GM21825 (cell line): Measurements from ENCODE around the gene MXRA7.

Experiments used
- ATAC-seq: cut with Tn5 transposase; IDR thresholded peaks from one replicate; pipeline ENCODE4 v1.9.1; 2021; ENCODE audit warnings: mild to moderate bottlenecking, moderate library complexity; ENCODE audit not compliant: unreplicated experiment

The MXRA7 gene

GRCh38 chr17:76697702-76698465 is 12.9 kb downstream of the MXRA7 start:
- no peak for ATAC-seq

GRCh38 chr17:76696763-76697701 is 13.7 kb downstream of the MXRA7 start:
- ATAC-seq: peak; percentile 61

- ATAC-seq: no peak
These were observed 15.5 kb downstream of the MXRA7 start for GRCh38 chr17:76695059-76695831.

- no peak for ATAC-seq
These were observed 19.2 kb downstream of the MXRA7 start for GRCh38 chr17:76691379-76692191.

- no peak for ATAC-seq
These were observed 20.0 kb downstream of the MXRA7 start for GRCh38 chr17:76690596-76691280.

GRCh38 chr17:76689859-76690258 is 20.9 kb downstream of the MXRA7 start:
- no peak for ATAC-seq

- no peak for ATAC-seq
These were observed 22.6 kb downstream of the MXRA7 start for GRCh38 chr17:76688165-76688622.

GRCh38 chr17:76687298-76688164 is 23.2 kb downstream of the MXRA7 start:
- no peak for ATAC-seq

GRCh38 chr17:76686538-76687297 is 24.0 kb downstream of the MXRA7 start:
- no peak for ATAC-seq

- ATAC-seq: no peak
These were observed 24.9 kb downstream of the MXRA7 start for GRCh38 chr17:76685846-76686245.

GRCh38 chr17:76685366-76685765 is 25.4 kb downstream of the MXRA7 start:
- no peak for ATAC-seq

GRCh38 chr17:76684756-76685155 is 26.0 kb downstream of the MXRA7 start:
- no peak for ATAC-seq

- ATAC-seq: no peak
These were observed 26.6 kb downstream of the MXRA7 start for GRCh38 chr17:76683921-76684745.

- no peak for ATAC-seq
These were observed 27.6 kb downstream of the MXRA7 start for GRCh38 chr17:76683011-76683755.

GRCh38 chr17:76682296-76682695 is 28.5 kb downstream of the MXRA7 start:
- ATAC-seq: no peak
